ENCODE measurements around the gene GOLIM4.

GOLIM4 gene

DNA sequence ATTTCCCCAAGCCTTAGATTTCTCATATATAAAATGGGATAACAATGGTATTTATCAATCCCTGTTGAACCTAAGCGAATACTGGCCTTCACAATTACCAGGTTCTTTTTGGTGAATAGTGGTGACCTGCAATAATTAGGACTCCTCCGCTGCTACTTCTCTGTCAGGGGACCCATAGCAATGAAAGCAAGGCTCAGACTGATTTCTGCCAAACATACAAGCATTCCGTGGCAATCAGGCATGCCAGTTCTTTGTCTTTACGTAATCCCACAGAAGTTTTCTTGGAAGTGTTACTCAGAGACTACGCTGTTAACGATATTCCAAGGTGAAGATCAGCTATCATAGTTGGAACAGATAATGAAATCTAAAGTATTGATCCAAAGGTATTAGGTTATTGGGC lies 105.7 kb downstream of the GOLIM4 start:
- DNase-seq = no peak

GRCh38 chr3:167989066-167989465 lies 106.7 kb downstream of the GOLIM4 start:
- no peak for DNase-seq

- DNase-seq = no peak
Measured at GRCh38 chr3:167983583-167983982, 112.1 kb downstream of the GOLIM4 start.

- DNase-seq = no peak
Measured at GRCh38 chr3:167978486-167978885, 117.2 kb downstream of the GOLIM4 start.

GRCh38 chr3:167978071-167978470 lies 117.7 kb downstream of the GOLIM4 start:
- DNase-seq = no peak

GRCh38 chr3:167976516-167977361 lies 119.0 kb downstream of the GOLIM4 start:
- DNase-seq = no peak

GRCh38 chr3:167973901-167974300 lies 121.8 kb downstream of the GOLIM4 start:
- DNase-seq = no peak

DNA sequence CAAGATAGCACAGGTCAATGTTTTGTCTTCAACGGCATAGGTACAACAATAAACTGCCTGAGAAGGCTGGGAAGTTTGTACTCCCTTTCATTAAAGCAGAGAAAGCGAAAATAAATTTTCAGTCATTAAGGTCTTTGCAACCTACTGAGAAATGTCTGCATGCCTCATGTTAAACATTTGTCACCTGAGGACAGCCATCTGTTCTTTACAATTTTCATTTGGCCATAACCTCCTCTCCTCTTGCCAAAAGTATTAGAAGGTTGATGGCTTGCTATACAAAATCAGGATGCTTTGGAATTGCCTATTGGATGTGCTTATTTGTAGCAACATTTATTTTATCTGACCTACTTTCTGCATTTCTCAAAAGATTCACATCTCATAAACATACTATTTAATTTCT lies 122.7 kb downstream of the GOLIM4 start:
- no peak for DNase-seq

GRCh38 chr3:167972502-167972901 lies 123.2 kb downstream of the GOLIM4 start:
- DNase-seq = no peak

DNA sequence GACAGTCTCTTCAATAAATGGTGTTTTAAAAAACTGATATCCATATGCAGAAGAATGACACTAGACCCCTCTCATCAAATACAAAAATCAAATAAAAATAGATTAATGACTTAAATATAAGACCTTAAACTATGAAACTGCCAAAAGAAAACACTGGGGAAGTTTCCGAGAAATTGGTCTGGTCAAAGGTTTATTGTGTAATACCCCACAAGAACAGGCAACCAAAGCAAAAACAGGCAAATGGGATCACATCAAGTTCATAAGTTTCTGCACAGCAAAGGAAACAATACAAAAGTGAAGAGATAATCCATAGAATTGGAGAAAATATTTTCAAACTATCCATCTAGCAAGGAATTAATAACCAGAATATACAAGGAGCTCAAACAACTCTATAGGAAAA lies 126.2 kb downstream of the GOLIM4 start:
- no peak for DNase-seq

DNA sequence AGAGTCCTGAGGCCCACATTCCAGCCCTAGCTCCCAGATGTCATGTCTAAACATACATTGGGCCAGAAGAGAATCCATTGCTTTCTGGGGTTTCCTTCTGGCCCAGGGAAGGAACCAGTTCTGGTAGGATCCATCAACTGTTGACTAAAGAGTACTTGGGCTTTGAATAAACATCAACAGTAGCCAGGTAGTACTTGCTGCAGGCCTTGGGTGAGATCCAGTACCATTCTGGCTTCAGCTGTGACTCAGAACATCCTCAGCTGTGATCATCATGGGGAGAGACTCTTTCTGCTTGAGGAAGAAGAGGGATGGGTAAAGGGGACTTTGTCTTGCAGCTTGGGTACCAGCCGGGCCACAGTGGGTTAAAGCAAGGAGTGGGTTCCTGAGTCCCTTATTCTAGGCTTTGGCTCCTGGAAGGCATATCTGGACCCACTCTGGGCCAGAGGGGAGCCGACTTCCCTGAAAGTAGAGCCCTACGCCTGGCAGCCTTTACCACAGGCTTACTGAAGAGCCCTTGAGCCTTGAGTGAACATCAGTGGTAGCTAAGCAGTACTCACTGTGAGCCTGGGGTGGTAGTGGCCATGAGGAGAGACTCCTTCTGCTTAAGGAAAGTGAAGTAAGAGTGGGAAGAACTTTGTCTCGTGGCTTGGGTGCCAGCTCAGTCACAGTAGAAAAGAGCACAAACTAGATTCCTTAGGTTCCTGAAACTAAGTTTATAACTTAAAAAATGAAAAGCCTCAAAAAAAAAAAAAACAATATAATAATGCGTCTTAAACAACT lies 128.3 kb downstream of the GOLIM4 start:
- DNase-seq = no peak
